MM.1S (cell line): ENCODE data around the gene CNOT2.

Experiments used
- DNase-seq: peaks from one replicate; pipeline ENCODE4 v3.0.0-alpha.2; 2015
- H2AFZ ChIP-seq: fragments of 300-600 bp; sonication (generic); 2 replicates; pipeline ENCODE4 v1.6.0; 2016; ENCODE audit warnings: antibody characterized with exemption, low read length
- H3F3A ChIP-seq: fragments of 300-600 bp; sonication (generic); 2 replicates; pipeline ENCODE4 v1.6.1; 2016; ENCODE audit warnings: mild to moderate bottlenecking, antibody characterized with exemption, low read length, moderate library complexity, mixed read lengths; ENCODE audit not compliant: insufficient read depth
- H3K27ac ChIP-seq: fragments of 300-600 bp; sonication (generic); 2 replicates; pipeline ENCODE4 v1.5.1; 2016; ENCODE audit warnings: mild to moderate bottlenecking, low read length
- H3K27me3 ChIP-seq: fragments of 300-600 bp; sonication (generic); replicated peaks from 2 replicates; pipeline ENCODE4 v1.6.0; 2016; ENCODE audit warnings: low read length; ENCODE audit not compliant: insufficient read depth
- H3K36me3 ChIP-seq: fragments of 300-600 bp; sonication (generic); replicated peaks from 2 replicates; pipeline ENCODE4 v1.6.1; 2016; ENCODE audit warnings: mild to moderate bottlenecking, low read length, mixed read lengths; ENCODE audit not compliant: insufficient read depth
- H3K4me1 ChIP-seq: fragments of 300-600 bp; sonication (generic); 2 replicates; pipeline ENCODE4 v1.6.1; 2016; ENCODE audit warnings: low read length, mixed read lengths
- H3K4me2 ChIP-seq: fragments of 300-600 bp; sonication (generic); 2 replicates; pipeline ENCODE4 v1.6.0; 2016; ENCODE audit warnings: low read depth, low read length
- H3K4me3 ChIP-seq: fragments of 300-600 bp; sonication (generic); 2 replicates; pipeline ENCODE4 v1.5.1; 2016; ENCODE audit warnings: low read length, mixed read lengths
- H3K79me2 ChIP-seq: fragments of 300-600 bp; sonication (generic); 2 replicates; pipeline ENCODE4 v1.6.1; 2016; ENCODE audit warnings: mixed run types, low read length, mixed read lengths
- H3K9ac ChIP-seq: fragments of 300-600 bp; sonication (generic); 2 replicates; pipeline ENCODE4 v1.6.1; 2016; ENCODE audit warnings: low read length, mixed read lengths
- H3K9me2 ChIP-seq: fragments of 300-600 bp; sonication (generic); replicated peaks from 2 replicates; pipeline ENCODE4 v1.6.1; 2016; ENCODE audit warnings: mild to moderate bottlenecking, low read length, mixed read lengths; ENCODE audit not compliant: insufficient read depth
- H3K9me3 ChIP-seq: fragments of 300-600 bp; sonication (generic); replicated peaks from 2 replicates; pipeline ENCODE4 v1.6.1; 2016; ENCODE audit warnings: mild to moderate bottlenecking, low read length, mixed read lengths; ENCODE audit not compliant: insufficient read depth
- H4K20me1 ChIP-seq: fragments of 300-600 bp; sonication (generic); 2 replicates; pipeline ENCODE4 v1.6.1; 2016; ENCODE audit warnings: mild to moderate bottlenecking, low read length, moderate library complexity, mixed read lengths; ENCODE audit not compliant: insufficient read depth
- EZH2 ChIP-seq: fragments of 300-600 bp; sonication (generic); optimal IDR thresholded peaks from 2 replicates; pipeline ENCODE3; 2017; ENCODE audit warnings: low read depth, mild to moderate bottlenecking, antibody characterized with exemption, low read length, mixed read lengths
- EZH2phosphoT487 ChIP-seq: fragments of 300-600 bp; sonication (generic); IDR thresholded peaks from 2 replicates; pipeline ENCODE4 v1.6.1; 2018; ENCODE audit warnings: antibody characterized with exemption, low read length
- TF ChIP-seq, protein P1 (sequence below): fragments of 300-600 bp; sonication (generic); IDR thresholded peaks from 2 replicates; pipeline ENCODE4 v1.5.1; 2016; ENCODE audit warnings: antibody characterized with exemption, low read length, mixed read lengths

CNOT2 gene

DNA sequence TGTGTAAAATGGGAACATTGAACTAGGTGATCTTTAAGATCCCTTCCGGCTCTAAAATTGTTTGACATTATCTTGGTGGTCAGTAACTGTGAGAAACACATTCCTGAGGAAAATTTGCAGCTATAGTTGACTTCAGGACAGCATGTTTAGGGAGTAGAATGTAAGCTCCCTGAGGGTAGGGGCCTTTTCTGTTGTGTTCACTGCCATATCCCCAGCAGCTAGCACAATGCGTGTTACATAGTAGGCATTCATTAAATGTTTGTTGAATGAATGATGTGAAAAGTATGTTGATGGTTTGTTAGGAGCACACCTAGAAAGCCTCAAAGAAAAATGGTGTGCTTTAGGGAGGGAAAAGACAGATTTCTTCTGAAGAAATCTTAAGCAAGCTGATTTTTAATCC lies 84.3 kb downstream of the CNOT2 start:
- no peaks in the 10 kb centered on the region for H3K9me2 ChIP-seq
- no peaks in the 10 kb centered on the region for H3K36me3 ChIP-seq
- TF ChIP-seq, protein P1, sequence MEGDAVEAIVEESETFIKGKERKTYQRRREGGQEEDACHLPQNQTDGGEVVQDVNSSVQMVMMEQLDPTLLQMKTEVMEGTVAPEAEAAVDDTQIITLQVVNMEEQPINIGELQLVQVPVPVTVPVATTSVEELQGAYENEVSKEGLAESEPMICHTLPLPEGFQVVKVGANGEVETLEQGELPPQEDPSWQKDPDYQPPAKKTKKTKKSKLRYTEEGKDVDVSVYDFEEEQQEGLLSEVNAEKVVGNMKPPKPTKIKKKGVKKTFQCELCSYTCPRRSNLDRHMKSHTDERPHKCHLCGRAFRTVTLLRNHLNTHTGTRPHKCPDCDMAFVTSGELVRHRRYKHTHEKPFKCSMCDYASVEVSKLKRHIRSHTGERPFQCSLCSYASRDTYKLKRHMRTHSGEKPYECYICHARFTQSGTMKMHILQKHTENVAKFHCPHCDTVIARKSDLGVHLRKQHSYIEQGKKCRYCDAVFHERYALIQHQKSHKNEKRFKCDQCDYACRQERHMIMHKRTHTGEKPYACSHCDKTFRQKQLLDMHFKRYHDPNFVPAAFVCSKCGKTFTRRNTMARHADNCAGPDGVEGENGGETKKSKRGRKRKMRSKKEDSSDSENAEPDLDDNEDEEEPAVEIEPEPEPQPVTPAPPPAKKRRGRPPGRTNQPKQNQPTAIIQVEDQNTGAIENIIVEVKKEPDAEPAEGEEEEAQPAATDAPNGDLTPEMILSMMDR, result no peak
- TF ChIP-seq EZH2phosphoT487 (no peak), EZH2 (no peak)
- no peak overlapping the region for H3K27ac ChIP-seq
- H4K20me1 ChIP-seq, result no peaks in the 10 kb centered on the region
- no peaks in the 10 kb centered on the region for H3K27me3 ChIP-seq
- no peak for DNase-seq
- H3K9ac ChIP-seq, result no peak overlapping the region
- no peaks in the 10 kb centered on the region for H3F3A ChIP-seq
- H2AFZ ChIP-seq, result no peak overlapping the region
- H3K4me3 ChIP-seq, result no peak overlapping the region
- H3K79me2 ChIP-seq, result no peaks in the 10 kb centered on the region
- H3K4me2 ChIP-seq, result no peak overlapping the region
- H3K4me1 ChIP-seq, result no peaks in the 10 kb centered on the region
- no peaks in the 10 kb centered on the region for H3K9me3 ChIP-seq

DNA sequence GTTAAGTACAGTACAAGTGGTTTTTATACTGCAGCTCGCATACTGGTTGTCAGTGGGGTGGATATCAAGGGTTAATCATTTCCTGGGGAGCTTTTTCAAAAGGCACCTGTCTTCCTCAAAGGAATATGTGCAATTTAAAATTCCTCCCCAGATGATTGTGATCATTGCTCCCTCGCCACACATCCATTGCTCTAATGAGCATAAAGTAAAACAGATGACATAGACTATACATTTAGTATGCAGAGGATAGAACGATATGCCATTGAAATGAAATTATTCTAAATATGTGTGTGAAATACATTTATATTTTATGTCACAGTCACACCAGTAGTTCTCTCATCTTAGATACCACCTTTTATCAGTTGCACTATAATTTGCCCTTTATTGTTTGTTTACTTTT lies 86.5 kb downstream of the CNOT2 start:
- Histone ChIP-seq H3K4me2 (no peak overlapping the region), H3K36me3 (no peaks in the 10 kb centered on the region; the same call in 1 of the 2 replicates), H3K27ac (no peak overlapping the region), H3K79me2 (no peaks in the 10 kb centered on the region), H3K9me2 (no peaks in the 10 kb centered on the region), H3K27me3 (no peaks in the 10 kb centered on the region), H3K4me3 (no peak overlapping the region), H3K9ac (no peak overlapping the region), H3K9me3 (no peaks in the 10 kb centered on the region), H3F3A (no peaks in the 10 kb centered on the region), H4K20me1 (no peaks in the 10 kb centered on the region), H3K4me1 (no peaks in the 10 kb centered on the region), H2AFZ (no peak overlapping the region)
- DNase-seq, result no peak
- TF ChIP-seq, protein P1, result no peak
- TF ChIP-seq EZH2, result no peak
- TF ChIP-seq EZH2phosphoT487, result no peak

DNA sequence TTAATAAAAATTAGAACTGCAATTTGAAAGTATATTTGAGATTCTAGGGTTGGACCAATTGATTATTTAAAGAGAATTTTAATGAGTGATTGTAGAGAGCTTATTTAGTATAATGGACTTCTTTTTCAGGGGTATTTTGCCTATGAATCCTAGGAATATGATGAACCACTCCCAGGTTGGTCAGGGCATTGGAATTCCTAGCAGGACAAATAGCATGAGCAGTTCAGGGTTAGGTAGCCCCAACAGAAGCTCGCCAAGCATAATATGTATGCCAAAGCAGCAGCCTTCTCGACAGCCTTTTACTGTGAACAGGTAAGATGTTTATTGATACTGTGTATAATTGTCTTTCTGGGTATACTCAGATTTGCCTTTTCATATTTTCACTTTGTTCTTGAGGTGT lies 86.9 kb downstream of the CNOT2 start:
- no peak overlapping the region for H3K4me2 ChIP-seq
- no peaks in the 10 kb centered on the region for H3K9me3 ChIP-seq
- no peak overlapping the region for H3K4me3 ChIP-seq
- H3K79me2 ChIP-seq, result no peaks in the 10 kb centered on the region
- H3K36me3 ChIP-seq, result no peaks in the 10 kb centered on the region; the same call in 1 of the 2 replicates
- TF ChIP-seq, protein P1, result no peak
- no peak for TF ChIP-seq EZH2
- no peak for TF ChIP-seq EZH2phosphoT487
- H3K4me1 ChIP-seq, result no peaks in the 10 kb centered on the region
- H3K27ac ChIP-seq, result no peak overlapping the region
- no peak for DNase-seq
- no peaks in the 10 kb centered on the region for H3K27me3 ChIP-seq
- H4K20me1 ChIP-seq, result no peaks in the 10 kb centered on the region
- no peaks in the 10 kb centered on the region for H3F3A ChIP-seq
- no peak overlapping the region for H2AFZ ChIP-seq
- no peak overlapping the region for H3K9ac ChIP-seq
- no peaks in the 10 kb centered on the region for H3K9me2 ChIP-seq
